ENCODE data around the gene FYTTD1. TPM values are rescaled to one million over a fixed set of nuclear protein-coding genes. Genes with fewer than 3 reads are reported as not detected.

FYTTD1 gene
- total RNA-seq, 1 experiment from 2014 or later: 23.7 TPM

DNA sequence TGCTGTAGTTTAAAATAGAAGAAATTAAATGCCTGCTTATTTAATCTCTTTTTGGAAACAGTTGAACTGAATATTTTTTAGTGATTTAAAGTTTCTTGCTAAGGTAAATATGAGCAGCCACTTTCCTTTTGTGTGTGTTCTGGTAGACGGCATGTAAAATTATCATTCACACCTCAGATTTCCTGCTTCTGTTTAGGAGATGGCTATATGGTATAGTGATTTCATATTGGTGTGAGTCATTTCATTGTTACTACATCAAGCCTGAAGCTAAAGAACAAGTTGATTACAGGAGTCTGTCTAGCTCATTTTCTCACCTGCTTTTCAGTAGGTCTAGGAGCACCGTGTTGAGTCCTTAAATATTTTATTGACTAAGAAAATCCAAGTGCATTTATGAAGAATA, 43.6 kb downstream of the FYTTD1 start (continued):
- TF ChIP-seq, protein P1, sequence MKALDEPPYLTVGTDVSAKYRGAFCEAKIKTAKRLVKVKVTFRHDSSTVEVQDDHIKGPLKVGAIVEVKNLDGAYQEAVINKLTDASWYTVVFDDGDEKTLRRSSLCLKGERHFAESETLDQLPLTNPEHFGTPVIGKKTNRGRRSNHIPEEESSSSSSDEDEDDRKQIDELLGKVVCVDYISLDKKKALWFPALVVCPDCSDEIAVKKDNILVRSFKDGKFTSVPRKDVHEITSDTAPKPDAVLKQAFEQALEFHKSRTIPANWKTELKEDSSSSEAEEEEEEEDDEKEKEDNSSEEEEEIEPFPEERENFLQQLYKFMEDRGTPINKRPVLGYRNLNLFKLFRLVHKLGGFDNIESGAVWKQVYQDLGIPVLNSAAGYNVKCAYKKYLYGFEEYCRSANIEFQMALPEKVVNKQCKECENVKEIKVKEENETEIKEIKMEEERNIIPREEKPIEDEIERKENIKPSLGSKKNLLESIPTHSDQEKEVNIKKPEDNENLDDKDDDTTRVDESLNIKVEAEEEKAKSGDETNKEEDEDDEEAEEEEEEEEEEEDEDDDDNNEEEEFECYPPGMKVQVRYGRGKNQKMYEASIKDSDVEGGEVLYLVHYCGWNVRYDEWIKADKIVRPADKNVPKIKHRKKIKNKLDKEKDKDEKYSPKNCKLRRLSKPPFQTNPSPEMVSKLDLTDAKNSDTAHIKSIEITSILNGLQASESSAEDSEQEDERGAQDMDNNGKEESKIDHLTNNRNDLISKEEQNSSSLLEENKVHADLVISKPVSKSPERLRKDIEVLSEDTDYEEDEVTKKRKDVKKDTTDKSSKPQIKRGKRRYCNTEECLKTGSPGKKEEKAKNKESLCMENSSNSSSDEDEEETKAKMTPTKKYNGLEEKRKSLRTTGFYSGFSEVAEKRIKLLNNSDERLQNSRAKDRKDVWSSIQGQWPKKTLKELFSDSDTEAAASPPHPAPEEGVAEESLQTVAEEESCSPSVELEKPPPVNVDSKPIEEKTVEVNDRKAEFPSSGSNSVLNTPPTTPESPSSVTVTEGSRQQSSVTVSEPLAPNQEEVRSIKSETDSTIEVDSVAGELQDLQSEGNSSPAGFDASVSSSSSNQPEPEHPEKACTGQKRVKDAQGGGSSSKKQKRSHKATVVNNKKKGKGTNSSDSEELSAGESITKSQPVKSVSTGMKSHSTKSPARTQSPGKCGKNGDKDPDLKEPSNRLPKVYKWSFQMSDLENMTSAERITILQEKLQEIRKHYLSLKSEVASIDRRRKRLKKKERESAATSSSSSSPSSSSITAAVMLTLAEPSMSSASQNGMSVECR (CRISPR knock-in tag; IDR thresholded peaks at IDR 0.05; ENCODE audit: borderline replicate concordance): no peak
- TF ChIP-seq, protein P2, sequence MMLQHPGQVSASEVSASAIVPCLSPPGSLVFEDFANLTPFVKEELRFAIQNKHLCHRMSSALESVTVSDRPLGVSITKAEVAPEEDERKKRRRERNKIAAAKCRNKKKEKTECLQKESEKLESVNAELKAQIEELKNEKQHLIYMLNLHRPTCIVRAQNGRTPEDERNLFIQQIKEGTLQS (CRISPR knock-in tag; conservative IDR thresholded peaks at IDR 0.05): no peak
- TF ChIP-seq, protein P3, sequence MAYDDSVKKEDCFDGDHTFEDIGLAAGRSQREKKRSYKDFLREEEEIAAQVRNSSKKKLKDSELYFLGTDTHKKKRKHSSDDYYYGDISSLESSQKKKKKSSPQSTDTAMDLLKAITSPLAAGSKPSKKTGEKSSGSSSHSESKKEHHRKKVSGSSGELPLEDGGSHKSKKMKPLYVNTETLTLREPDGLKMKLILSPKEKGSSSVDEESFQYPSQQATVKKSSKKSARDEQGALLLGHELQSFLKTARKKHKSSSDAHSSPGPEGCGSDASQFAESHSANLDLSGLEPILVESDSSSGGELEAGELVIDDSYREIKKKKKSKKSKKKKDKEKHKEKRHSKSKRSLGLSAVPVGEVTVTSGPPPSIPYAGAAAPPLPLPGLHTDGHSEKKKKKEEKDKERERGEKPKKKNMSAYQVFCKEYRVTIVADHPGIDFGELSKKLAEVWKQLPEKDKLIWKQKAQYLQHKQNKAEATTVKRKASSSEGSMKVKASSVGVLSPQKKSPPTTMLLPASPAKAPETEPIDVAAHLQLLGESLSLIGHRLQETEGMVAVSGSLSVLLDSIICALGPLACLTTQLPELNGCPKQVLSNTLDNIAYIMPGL (CRISPR knock-in tag; IDR thresholded peaks at IDR 0.05): no peak
- TF ChIP-seq NR2C2 (CRISPR knock-in tag; IDR thresholded peaks at IDR 0.05) (no peak), ZNF263 (CRISPR knock-in tag; IDR thresholded peaks at IDR 0.05; ENCODE audit: low read depth) (no peak), ZNF219 (CRISPR knock-in tag; IDR thresholded peaks at IDR 0.05; ENCODE audit: borderline replicate concordance) (no peak)
- TF ChIP-seq, protein P4, sequence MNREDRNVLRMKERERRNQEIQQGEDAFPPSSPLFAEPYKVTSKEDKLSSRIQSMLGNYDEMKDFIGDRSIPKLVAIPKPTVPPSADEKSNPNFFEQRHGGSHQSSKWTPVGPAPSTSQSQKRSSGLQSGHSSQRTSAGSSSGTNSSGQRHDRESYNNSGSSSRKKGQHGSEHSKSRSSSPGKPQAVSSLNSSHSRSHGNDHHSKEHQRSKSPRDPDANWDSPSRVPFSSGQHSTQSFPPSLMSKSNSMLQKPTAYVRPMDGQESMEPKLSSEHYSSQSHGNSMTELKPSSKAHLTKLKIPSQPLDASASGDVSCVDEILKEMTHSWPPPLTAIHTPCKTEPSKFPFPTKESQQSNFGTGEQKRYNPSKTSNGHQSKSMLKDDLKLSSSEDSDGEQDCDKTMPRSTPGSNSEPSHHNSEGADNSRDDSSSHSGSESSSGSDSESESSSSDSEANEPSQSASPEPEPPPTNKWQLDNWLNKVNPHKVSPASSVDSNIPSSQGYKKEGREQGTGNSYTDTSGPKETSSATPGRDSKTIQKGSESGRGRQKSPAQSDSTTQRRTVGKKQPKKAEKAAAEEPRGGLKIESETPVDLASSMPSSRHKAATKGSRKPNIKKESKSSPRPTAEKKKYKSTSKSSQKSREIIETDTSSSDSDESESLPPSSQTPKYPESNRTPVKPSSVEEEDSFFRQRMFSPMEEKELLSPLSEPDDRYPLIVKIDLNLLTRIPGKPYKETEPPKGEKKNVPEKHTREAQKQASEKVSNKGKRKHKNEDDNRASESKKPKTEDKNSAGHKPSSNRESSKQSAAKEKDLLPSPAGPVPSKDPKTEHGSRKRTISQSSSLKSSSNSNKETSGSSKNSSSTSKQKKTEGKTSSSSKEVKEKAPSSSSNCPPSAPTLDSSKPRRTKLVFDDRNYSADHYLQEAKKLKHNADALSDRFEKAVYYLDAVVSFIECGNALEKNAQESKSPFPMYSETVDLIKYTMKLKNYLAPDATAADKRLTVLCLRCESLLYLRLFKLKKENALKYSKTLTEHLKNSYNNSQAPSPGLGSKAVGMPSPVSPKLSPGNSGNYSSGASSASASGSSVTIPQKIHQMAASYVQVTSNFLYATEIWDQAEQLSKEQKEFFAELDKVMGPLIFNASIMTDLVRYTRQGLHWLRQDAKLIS (CRISPR knock-in tag; IDR thresholded peaks at IDR 0.05; ENCODE audit: borderline replicate concordance): no peak
- TF ChIP-seq, protein P5, sequence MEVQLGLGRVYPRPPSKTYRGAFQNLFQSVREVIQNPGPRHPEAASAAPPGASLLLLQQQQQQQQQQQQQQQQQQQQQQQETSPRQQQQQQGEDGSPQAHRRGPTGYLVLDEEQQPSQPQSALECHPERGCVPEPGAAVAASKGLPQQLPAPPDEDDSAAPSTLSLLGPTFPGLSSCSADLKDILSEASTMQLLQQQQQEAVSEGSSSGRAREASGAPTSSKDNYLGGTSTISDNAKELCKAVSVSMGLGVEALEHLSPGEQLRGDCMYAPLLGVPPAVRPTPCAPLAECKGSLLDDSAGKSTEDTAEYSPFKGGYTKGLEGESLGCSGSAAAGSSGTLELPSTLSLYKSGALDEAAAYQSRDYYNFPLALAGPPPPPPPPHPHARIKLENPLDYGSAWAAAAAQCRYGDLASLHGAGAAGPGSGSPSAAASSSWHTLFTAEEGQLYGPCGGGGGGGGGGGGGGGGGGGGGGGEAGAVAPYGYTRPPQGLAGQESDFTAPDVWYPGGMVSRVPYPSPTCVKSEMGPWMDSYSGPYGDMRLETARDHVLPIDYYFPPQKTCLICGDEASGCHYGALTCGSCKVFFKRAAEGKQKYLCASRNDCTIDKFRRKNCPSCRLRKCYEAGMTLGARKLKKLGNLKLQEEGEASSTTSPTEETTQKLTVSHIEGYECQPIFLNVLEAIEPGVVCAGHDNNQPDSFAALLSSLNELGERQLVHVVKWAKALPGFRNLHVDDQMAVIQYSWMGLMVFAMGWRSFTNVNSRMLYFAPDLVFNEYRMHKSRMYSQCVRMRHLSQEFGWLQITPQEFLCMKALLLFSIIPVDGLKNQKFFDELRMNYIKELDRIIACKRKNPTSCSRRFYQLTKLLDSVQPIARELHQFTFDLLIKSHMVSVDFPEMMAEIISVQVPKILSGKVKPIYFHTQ (CRISPR knock-in tag; IDR thresholded peaks at IDR 0.05): no peak

DNA sequence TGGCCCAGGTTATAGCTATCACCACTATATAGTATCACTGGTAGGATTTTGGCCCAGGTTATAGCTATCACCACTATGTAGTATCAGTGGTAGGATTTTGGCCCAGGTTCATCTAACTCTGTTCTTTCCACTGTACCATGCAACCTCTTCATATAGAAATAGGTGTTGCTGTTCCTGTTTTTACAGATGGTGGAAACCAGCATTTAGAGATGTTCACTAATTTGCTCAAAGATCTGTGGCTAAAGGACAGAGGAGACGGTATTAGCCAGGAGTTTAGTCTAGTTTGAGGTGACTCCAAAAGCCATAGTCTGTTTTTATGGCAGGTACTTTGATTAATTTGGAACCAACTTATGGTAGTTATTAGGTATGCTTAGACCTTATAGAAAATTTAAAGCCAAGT, 44.4 kb downstream of the FYTTD1 start:
- ATAC-seq (no peak), DNase-seq (ENCODE audit: low spot score) (no peak)
- no peaks in the 10 kb centered on the region for H3K9me3 Mint-ChIP-seq
- POLR2A ChIA-PET: interaction anchor here (0.6 kb wide), 1 partner anchor 16 kb away, joined by 3 read pairs; no protein-coding TSS in a partner anchor
- no peak overlapping the region for H3K27ac Mint-ChIP-seq
- no peaks in the 10 kb centered on the region for H3K27me3 Mint-ChIP-seq (ENCODE audit: low read depth)
- peaks cover 24% of the 10 kb centered on the region for H3K4me1 Mint-ChIP-seq
- H3K36me3 Mint-ChIP-seq: no peaks in the 10 kb centered on the region
- no peak overlapping the region for H3K4me3 Mint-ChIP-seq
- CTCF ChIA-PET: no interaction called here
- TF ChIP-seq SP1 (CRISPR knock-in tag; conservative IDR thresholded peaks at IDR 0.05) (no peak), FOXP1 (CRISPR knock-in tag; IDR thresholded peaks at IDR 0.05; ENCODE audit: borderline replicate concordance) (no peak), GABPB1 (CRISPR knock-in tag; IDR thresholded peaks at IDR 0.05) (no peak), CBFB (CRISPR knock-in tag; IDR thresholded peaks at IDR 0.05; ENCODE audit: low read depth) (no peak), ZBTB21 (CRISPR knock-in tag; IDR thresholded peaks at IDR 0.05; ENCODE audit: borderline replicate concordance) (no peak)
- TF ChIP-seq, protein P6, sequence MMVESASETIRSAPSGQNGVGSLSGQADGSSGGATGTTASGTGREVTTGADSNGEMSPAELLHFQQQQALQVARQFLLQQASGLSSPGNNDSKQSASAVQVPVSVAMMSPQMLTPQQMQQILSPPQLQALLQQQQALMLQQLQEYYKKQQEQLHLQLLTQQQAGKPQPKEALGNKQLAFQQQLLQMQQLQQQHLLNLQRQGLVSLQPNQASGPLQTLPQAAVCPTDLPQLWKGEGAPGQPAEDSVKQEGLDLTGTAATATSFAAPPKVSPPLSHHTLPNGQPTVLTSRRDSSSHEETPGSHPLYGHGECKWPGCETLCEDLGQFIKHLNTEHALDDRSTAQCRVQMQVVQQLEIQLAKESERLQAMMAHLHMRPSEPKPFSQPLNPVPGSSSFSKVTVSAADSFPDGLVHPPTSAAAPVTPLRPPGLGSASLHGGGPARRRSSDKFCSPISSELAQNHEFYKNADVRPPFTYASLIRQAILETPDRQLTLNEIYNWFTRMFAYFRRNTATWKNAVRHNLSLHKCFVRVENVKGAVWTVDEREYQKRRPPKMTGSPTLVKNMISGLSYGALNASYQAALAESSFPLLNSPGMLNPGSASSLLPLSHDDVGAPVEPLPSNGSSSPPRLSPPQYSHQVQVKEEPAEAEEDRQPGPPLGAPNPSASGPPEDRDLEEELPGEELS (CRISPR knock-in tag; IDR thresholded peaks at IDR 0.05): no peak
- TF ChIP-seq, protein P7, sequence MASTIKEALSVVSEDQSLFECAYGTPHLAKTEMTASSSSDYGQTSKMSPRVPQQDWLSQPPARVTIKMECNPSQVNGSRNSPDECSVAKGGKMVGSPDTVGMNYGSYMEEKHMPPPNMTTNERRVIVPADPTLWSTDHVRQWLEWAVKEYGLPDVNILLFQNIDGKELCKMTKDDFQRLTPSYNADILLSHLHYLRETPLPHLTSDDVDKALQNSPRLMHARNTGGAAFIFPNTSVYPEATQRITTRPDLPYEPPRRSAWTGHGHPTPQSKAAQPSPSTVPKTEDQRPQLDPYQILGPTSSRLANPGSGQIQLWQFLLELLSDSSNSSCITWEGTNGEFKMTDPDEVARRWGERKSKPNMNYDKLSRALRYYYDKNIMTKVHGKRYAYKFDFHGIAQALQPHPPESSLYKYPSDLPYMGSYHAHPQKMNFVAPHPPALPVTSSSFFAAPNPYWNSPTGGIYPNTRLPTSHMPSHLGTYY (CRISPR knock-in tag; IDR thresholded peaks at IDR 0.05): no peak
- TF ChIP-seq, protein P8, sequence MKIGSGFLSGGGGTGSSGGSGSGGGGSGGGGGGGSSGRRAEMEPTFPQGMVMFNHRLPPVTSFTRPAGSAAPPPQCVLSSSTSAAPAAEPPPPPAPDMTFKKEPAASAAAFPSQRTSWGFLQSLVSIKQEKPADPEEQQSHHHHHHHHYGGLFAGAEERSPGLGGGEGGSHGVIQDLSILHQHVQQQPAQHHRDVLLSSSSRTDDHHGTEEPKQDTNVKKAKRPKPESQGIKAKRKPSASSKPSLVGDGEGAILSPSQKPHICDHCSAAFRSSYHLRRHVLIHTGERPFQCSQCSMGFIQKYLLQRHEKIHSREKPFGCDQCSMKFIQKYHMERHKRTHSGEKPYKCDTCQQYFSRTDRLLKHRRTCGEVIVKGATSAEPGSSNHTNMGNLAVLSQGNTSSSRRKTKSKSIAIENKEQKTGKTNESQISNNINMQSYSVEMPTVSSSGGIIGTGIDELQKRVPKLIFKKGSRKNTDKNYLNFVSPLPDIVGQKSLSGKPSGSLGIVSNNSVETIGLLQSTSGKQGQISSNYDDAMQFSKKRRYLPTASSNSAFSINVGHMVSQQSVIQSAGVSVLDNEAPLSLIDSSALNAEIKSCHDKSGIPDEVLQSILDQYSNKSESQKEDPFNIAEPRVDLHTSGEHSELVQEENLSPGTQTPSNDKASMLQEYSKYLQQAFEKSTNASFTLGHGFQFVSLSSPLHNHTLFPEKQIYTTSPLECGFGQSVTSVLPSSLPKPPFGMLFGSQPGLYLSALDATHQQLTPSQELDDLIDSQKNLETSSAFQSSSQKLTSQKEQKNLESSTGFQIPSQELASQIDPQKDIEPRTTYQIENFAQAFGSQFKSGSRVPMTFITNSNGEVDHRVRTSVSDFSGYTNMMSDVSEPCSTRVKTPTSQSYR (CRISPR knock-in tag; IDR thresholded peaks at IDR 0.05): no peak
